GM19193 (cell line): ENCODE data around the gene SLC44A1.

ENCODE experiments used
- POLR2A ChIP-seq: IDR thresholded peaks from 4 replicates; pipeline ENCODE4 v1.6.1; 2011; ENCODE audit not compliant: insufficient read depth, insufficient read length; ENCODE audit errors: extremely low read depth

SLC44A1 gene

GRCh38 chr9:105328872-105329718 lies 84.6 kb downstream of the SLC44A1 start:
- no peak for TF ChIP-seq POLR2A

GRCh38 chr9:105329719-105330062 lies 85.2 kb downstream of the SLC44A1 start:
- no peak for TF ChIP-seq POLR2A

GRCh38 chr9:105330201-105330600 lies 85.8 kb downstream of the SLC44A1 start:
- TF ChIP-seq POLR2A: no peak

DNA sequence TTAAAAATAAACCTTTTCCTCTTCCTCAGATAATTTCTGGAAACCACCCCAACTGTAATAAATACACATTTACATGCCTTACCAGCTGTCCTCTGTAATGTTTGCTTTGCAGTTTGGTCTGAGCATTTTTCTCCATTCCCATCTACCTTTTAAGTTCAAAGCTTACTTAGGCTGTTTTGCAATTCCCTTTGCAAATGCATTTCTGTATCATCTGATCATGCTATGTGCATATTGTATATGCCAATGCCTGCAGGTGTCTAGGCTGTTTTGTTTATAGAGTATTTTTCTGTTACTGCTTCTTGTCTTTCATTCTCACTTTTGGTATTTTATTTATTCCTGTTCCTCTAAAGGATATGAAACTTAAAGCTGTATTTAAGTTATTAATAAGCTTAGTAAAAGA lies 86.3 kb downstream of the SLC44A1 start:
- no peak for TF ChIP-seq POLR2A

DNA sequence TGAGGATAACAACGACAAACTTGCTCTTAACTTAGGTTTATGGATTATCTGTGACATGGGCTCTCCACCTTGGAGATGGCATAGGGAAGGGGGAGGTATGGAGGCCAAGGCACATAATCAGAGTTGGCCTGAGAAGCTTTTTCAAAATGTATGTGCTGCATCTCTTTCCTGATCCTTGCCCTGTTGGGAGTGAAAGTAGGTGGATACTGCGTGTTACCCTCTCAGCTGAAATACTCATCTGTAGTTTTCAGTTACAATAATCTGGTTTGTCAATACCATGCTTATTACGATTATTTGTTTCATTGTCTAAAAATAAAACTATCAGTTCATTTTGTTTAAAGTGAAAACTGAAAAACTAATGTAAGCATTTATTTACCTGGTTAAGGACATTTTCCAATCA lies 86.7 kb downstream of the SLC44A1 start:
- TF ChIP-seq POLR2A: no peak

GRCh38 chr9:105331755-105332154 lies 87.3 kb downstream of the SLC44A1 start:
- no peak for TF ChIP-seq POLR2A

- no peak for TF ChIP-seq POLR2A
Observed at GRCh38 chr9:105332471-105332870, 88.0 kb downstream of the SLC44A1 start.

GRCh38 chr9:105333076-105333475 lies 88.6 kb downstream of the SLC44A1 start:
- TF ChIP-seq POLR2A: no peak

DNA sequence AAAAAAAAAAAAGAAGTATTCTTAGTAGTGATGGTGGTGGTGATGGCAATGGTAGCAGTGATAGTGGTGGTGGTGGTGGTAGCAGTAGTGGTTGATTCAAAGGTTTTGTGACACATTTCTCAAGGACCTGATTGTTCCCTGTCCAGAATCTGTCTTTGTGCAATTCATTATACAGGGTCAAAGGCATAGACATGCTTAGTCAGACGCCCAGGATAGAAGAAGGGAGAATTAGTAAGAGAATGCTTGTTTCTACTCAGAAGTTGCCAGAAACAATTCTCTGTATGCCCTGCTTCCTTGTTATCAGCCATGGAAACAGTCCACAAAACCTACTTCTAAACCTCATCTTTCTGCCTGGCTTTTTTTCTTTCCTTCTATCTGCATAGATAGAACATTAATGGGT lies 89.4 kb downstream of the SLC44A1 start:
- no peak for TF ChIP-seq POLR2A

GRCh38 chr9:105338308-105338707 lies 93.9 kb downstream of the SLC44A1 start:
- no peak for TF ChIP-seq POLR2A

- TF ChIP-seq POLR2A: no peak
Observed at GRCh38 chr9:105339849-105340248, 95.4 kb downstream of the SLC44A1 start.

GRCh38 chr9:105341434-105342146 lies 97.1 kb downstream of the SLC44A1 start:
- TF ChIP-seq POLR2A: no peak

- TF ChIP-seq POLR2A: no peak
Observed at GRCh38 chr9:105342147-105342505, 97.7 kb downstream of the SLC44A1 start.

DNA sequence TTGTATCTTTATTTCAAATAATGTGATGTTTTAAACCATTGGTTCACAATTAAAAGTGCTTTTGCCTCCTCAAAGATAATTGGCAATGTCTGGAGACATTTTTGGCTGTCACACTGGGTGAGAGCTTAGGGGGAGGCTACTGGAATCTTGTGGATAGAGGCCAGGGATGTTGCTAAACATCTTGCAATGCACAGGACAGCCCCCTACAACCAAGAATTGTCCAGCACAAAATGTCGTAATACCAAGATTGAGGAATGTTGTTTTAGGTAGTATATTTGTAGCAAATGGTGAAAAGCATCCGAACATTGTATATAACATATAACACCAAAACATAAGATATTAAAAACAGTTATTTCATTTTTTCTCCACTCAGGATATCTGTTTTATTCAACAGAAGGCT lies 99.8 kb downstream of the SLC44A1 start:
- TF ChIP-seq POLR2A: no peak

GRCh38 chr9:105345626-105346025 lies 101.2 kb downstream of the SLC44A1 start:
- no peak for TF ChIP-seq POLR2A

DNA sequence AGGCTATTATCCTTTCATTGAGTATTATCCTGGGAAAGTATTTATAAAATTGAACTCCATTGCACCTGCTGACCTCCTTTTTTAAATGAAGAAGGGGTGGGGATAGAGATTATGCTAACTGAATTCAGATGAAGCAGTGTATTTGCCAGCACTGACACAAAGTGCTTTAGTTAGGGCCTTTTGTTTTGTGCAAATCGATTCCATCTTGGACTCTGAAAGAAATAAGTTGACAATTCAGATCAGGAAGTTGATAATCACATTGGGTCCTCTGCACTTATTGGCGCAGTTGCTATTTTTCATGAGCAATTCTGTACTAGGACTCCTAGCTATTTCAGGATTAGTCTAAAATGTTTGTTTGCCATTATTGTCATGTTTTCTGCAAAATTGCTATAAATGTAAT lies 101.8 kb downstream of the SLC44A1 start:
- TF ChIP-seq POLR2A: no peak
